ENCODE measurements around the gene TMEM45B.
"Not testable (repeated sequence)": the region's sequence is repeated elsewhere in the genome, so short reads cannot be mapped to it uniquely, and the experiment has no call there.

The TMEM45B gene

GRCh38 chr11:129768356-129768755 is 47.3 kb upstream of the TMEM45B start:
- H3K27me3 ChIP-seq (ENCODE audit: insufficient read depth, poor library complexity, severe bottlenecking) = no peaks in the 10 kb centered on the region
- TF ChIP-seq, protein P1, sequence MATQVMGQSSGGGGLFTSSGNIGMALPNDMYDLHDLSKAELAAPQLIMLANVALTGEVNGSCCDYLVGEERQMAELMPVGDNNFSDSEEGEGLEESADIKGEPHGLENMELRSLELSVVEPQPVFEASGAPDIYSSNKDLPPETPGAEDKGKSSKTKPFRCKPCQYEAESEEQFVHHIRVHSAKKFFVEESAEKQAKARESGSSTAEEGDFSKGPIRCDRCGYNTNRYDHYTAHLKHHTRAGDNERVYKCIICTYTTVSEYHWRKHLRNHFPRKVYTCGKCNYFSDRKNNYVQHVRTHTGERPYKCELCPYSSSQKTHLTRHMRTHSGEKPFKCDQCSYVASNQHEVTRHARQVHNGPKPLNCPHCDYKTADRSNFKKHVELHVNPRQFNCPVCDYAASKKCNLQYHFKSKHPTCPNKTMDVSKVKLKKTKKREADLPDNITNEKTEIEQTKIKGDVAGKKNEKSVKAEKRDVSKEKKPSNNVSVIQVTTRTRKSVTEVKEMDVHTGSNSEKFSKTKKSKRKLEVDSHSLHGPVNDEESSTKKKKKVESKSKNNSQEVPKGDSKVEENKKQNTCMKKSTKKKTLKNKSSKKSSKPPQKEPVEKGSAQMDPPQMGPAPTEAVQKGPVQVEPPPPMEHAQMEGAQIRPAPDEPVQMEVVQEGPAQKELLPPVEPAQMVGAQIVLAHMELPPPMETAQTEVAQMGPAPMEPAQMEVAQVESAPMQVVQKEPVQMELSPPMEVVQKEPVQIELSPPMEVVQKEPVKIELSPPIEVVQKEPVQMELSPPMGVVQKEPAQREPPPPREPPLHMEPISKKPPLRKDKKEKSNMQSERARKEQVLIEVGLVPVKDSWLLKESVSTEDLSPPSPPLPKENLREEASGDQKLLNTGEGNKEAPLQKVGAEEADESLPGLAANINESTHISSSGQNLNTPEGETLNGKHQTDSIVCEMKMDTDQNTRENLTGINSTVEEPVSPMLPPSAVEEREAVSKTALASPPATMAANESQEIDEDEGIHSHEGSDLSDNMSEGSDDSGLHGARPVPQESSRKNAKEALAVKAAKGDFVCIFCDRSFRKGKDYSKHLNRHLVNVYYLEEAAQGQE (IDR thresholded peaks at IDR 0.05; ENCODE audit: insufficient replicate concordance, low read depth) = no peak
- TF ChIP-seq, protein P2, sequence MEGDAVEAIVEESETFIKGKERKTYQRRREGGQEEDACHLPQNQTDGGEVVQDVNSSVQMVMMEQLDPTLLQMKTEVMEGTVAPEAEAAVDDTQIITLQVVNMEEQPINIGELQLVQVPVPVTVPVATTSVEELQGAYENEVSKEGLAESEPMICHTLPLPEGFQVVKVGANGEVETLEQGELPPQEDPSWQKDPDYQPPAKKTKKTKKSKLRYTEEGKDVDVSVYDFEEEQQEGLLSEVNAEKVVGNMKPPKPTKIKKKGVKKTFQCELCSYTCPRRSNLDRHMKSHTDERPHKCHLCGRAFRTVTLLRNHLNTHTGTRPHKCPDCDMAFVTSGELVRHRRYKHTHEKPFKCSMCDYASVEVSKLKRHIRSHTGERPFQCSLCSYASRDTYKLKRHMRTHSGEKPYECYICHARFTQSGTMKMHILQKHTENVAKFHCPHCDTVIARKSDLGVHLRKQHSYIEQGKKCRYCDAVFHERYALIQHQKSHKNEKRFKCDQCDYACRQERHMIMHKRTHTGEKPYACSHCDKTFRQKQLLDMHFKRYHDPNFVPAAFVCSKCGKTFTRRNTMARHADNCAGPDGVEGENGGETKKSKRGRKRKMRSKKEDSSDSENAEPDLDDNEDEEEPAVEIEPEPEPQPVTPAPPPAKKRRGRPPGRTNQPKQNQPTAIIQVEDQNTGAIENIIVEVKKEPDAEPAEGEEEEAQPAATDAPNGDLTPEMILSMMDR (IDR thresholded peaks at IDR 0.05; ENCODE audit: insufficient read depth, low read length) = no peak
- no peak for TF ChIP-seq GABPA (IDR thresholded peaks at IDR 0.05; ENCODE audit: low read depth)
- no peak for TF ChIP-seq SPI1 (IDR thresholded peaks at IDR 0.05; ENCODE audit: borderline replicate concordance, low read depth)
- TF ChIP-seq POLR2AphosphoS5 (IDR thresholded peaks at IDR 0.05; ENCODE audit: low read depth) = no peak
- no peak overlapping the region for H3K4me3 ChIP-seq (replicated peaks; ENCODE audit: insufficient read depth, low read length)
- no peak for DNase-seq (ENCODE audit: low read depth in 1 of 2, low spot score in 1 of 2)
- H3K27ac ChIP-seq (replicated peaks) = no peak overlapping the region

DNA sequence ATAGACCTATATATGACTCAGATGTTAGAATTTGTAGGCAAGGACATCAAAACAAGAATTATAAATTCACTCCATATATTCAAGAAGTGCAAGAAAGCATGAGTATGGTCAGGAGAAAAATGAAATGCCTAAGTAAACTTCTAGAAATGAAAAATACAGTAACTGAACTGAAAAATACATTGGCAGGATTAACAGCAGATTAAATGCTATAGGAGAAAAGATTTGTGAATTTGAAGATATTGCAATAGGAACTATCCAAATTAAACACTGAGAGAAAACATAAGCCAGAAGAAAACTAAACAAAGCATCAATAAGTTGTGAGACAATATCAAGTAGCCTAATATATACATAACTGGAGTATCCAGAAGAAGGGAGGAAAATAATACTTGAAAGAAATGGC is 46.6 kb upstream of the TMEM45B start:
- Histone ChIP-seq H3K4me3 (replicated peaks; ENCODE audit: insufficient read depth, low read length) (no peak overlapping the region), H3K27me3 (ENCODE audit: insufficient read depth, poor library complexity, severe bottlenecking) (no peaks in the 10 kb centered on the region), H3K27ac (replicated peaks) (no peak overlapping the region)
- no peak for DNase-seq (ENCODE audit: low read depth in 1 of 2, low spot score in 1 of 2)
- TF ChIP-seq POLR2AphosphoS5 (IDR thresholded peaks at IDR 0.05; ENCODE audit: low read depth) (no peak), SPI1 (IDR thresholded peaks at IDR 0.05; ENCODE audit: borderline replicate concordance, low read depth) (no peak), GABPA (IDR thresholded peaks at IDR 0.05; ENCODE audit: low read depth) (no peak)
- TF ChIP-seq, protein P2 (IDR thresholded peaks at IDR 0.05; ENCODE audit: insufficient read depth, low read length) = no peak
- TF ChIP-seq, protein P1 (IDR thresholded peaks at IDR 0.05; ENCODE audit: insufficient replicate concordance, low read depth) = no peak

DNA sequence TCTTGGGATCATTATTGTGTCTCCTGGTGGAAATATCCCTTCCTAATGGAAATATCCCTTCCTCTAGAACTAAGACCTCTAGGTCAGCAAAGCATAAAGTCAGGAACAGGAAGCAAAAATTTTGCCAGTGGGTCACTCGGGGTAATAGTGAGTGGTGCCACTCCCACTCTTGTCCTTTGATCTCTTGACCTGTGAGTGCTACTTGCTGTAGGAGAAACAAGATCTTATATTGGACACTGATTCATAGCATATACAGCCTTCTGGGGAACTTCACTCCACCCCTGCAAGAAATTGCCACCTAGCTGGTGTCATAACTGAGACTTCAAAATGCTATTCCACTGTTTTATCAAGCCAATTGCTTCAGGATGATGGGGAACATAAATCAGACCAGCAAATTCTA is 44.7 kb upstream of the TMEM45B start:
- TF ChIP-seq GABPA (IDR thresholded peaks at IDR 0.05; ENCODE audit: low read depth) = no peak
- TF ChIP-seq, protein P2 (IDR thresholded peaks at IDR 0.05; ENCODE audit: insufficient read depth, low read length) = no peak
- no peak for TF ChIP-seq POLR2AphosphoS5 (IDR thresholded peaks at IDR 0.05; ENCODE audit: low read depth)
- TF ChIP-seq SPI1 (IDR thresholded peaks at IDR 0.05; ENCODE audit: borderline replicate concordance, low read depth) = no peak
- TF ChIP-seq, protein P1 (IDR thresholded peaks at IDR 0.05; ENCODE audit: insufficient replicate concordance, low read depth) = no peak
- no peak for DNase-seq (ENCODE audit: low read depth in 1 of 2, low spot score in 1 of 2)
- H3K4me3 ChIP-seq (replicated peaks; ENCODE audit: insufficient read depth, low read length) = no peak overlapping the region
- H3K27me3 ChIP-seq (ENCODE audit: insufficient read depth, poor library complexity, severe bottlenecking) = no peaks in the 10 kb centered on the region
- H3K27ac ChIP-seq (replicated peaks) = no peak overlapping the region

DNA sequence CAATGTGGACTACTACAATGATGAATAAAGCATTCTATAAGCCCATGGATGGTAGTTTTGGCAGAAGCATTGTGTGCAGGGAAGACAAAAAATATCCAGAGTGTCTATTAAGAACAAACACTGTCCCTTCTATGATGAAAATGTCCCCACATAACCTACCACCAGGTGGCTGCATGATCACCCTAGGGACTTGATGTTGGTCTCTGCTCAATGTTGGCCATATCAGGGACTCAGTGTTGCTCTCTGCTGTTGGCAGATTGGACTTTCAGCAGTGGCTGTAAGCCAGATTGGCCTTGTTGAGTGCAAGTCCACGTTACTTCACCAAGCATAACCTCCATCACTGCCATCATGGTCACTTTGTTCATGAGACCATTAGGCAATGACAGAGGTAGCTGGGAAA is 44.2 kb upstream of the TMEM45B start:
- H3K4me3 ChIP-seq (replicated peaks; ENCODE audit: insufficient read depth, low read length); H3K27ac ChIP-seq (replicated peaks); DNase-seq (ENCODE audit: low read depth in 1 of 2, low spot score in 1 of 2); H3K27me3 ChIP-seq (ENCODE audit: insufficient read depth, poor library complexity, severe bottlenecking): not testable (repeated sequence)

All from HL-60 (cell line).